Cerebellar cortex (tissue), 1 donor: Measurements from ENCODE around the gene RFPL3.
"Not testable (repeated sequence)": the region's sequence is repeated elsewhere in the genome, so short reads cannot be mapped to it uniquely, and the experiment has no call there.

Source experiments
- DNase-seq: peaks from one replicate; pipeline ENCODE4 v3.0.0-alpha.2; 2015; ENCODE audit warnings: low spot score

Gene RFPL3

DNA sequence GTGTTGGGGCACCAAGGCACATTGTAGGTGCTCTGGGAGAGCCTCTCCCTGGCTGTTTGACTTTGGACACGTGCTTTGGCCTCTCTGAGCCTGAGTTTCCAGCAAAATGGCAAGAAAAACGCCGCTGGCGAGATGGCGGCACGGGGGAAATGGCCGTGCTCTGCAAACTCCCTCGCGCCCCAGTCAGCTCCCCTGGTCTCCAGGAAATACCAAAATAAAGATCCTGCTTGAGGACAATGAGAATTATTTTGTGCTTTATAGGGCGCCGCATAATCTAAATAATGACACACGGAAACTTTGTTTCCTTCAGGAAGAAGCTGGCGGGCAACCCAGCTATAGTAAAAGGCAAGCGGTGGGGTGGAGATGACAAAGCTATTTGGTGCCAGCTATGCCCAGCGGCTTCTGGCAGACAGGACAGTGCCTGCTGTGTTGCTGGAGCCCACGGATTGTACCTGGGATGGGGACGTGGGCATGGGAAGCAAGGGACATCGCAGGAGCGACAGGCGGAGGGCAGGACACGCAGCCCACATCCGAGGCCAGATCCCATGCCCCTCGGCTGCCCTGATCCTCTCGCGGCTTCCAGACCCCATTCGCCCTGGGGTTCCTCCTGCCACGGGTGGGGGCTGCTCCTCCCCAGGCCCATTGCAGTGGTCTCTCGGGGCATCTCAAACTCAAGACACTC lies 26.3 kb upstream of the RFPL3 start:
- DNase-seq: no peak

DNA sequence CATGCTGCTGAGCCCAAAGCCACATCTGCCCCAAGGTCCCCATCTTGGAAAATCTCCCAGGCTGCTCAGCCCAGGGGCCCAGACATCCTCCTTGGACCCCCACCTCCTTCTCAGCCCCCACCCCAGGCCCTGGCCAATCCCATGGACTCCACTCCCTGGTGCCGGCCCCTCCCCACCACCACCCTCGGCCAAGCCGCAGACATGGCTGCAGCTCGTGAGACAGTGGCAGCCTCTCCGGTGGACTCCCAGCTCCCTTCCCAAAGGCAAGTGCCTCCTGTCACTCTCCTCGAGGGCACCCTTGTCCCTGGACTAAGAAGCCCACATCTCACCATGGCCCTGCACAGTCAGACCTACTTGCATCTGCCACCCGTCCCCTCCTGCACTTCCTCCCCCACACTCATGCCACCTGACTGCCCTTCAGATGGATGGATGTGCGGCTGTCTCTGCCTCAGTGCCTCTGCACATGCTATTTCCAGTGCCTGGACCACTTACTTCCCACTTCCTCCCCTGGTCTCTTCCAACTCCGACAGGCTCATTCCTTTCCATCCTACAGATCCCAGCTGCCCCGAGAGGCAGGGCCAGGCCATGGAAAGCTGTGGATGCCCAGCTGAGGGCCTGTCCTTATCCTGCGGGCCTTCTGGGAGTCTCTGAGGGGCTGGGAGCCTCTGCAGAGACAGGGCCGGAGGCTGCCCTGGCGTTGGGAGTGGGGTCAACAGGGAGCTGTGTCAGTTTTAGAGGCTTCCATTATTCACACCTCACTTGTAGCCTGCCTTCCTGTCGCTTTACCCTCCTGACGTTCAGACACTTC lies 25.5 kb upstream of the RFPL3 start:
- no peak for DNase-seq

DNA sequence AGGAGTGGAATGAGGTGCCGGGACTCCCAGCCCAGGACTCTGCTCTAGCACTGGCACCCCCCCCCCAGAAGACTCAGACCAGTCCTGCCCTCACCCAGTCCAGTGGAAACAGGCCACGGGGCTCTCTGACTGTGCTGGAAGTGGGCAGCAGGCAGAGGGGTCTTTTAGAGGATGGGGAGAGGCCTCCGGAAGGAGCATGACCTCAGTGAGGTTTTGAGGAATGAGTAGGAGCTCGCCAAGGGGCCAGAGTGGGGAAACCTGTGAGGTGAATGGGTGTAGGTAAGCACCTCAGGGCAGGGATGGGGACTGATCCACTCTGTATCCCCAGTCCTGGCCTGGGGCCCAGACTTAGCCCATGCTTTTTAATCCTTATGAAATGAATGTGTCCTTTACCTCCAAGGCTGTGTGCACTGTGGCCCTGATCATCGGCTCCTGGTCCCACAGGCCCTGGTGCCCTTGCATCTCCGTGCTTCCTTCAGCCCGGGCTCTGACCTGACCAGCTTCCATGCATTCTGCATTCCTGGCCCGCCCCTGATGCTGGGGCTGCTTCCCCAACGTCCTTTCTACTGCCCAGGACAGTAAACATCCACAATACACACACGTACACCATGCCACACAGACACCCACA lies 24.4 kb upstream of the RFPL3 start:
- no peak for DNase-seq

DNA sequence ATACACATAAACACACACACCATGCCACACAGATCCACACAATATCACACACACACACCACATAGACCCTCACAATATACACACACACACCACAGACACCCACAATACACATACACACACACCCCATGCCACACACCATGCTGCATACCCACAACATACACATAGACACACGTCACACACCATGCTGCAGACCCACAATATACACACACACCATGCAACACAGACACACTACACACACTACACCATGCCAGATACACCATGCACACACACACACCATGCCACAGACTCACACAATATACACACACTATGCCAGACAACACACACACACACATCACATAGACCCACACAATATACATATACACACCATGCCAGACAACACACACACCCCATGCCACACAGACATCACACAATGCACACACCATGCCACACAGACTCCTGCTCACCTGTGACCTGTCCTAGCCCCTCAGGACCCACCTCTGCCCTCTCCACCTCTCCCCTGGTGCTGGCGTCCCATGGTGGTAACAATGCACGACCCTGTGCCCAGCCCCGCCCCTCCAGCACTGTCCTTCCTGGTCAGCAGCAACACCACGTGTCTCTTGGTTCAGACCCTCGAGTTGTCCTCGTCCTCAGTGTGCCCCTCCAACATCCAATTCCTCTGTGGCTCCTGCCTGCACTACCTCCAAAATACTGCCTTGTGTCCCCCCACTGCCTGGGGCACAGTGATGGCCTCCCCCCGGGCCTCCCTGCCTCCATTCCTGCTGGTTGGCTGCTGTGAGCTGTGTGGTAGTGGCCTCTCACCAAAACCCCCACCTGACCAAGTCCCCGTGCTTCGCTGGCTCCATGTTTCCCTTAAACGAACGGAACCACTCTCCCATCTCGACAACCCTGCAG lies 23.7 kb upstream of the RFPL3 start:
- no peak for DNase-seq

DNA sequence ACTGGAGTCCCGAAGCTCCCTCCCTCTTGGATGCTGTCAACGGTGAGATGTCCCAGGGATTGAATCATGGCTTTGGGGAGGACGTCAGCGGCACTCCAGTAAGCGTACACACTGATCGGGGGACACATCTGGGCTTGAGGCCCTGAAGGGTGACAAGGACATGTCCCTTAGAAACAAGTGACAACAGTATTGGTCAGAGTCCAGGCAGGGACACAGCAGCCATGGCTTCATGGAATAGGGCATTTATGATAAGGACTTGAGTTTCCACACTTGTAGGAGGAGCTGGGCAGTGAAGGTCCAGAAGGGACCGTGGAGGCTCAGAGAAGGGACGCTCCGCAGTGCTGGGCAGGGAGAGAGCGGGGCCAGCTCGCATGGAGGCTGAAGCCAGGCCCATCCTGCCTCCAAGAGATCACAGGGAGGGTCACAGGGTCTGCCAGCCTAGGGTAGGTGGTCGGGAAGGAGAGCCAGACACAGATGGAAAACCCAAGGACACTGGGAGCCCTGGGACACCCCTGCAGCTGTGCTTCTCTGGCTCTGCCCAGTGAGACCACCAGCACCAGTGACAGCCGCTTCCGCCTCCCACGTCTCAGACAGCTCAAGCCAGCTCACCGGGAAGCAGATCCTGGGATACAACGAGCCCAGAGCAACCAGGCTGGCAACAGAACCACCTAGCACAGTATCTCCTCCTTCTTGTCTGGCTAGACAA lies 22.9 kb upstream of the RFPL3 start:
- no peak for DNase-seq

DNA sequence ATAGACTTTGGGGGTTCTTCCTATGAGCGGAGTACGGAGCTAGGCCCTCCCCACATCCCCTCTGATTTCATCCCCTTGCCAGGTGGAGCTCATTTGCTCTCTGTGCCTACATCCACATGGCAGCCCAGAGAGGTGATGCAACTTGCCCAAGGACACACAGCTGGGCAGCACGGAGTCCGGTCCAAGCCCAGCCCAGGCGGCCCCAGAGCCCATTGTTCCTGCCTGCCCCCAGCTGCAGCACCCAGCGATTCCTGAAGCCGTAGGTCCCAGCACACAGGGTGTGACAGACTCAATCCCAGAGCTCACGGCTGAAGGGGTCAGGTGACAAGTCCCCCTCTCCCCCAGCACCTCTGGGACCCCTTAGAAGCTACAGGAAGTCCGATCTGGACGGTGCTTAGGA lies 22.2 kb upstream of the RFPL3 start:
- DNase-seq: no peak

DNA sequence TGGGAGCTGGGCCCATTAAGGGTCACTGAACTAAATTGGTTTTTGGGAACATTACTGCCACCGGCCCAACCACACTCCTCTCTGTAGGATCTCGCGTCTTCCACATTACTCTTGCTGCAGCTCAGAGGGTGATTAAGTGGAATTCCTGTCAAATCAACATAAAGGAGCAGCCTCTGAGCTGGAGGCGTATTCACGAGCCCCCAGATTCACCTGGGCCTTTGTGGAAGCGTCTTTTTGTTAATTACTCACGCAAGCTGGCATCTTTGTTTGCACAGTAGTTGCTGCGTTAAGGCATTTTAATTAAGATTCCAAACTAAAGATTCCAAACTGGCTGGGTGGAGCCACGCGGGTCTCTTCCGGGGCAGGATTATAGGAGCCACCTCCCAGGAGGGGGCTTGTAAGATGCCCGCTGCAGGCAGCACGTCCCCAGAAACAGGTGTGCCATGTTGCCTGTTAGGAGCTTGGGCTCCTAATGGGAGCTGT lies 21.5 kb upstream of the RFPL3 start:
- no peak for DNase-seq

DNA sequence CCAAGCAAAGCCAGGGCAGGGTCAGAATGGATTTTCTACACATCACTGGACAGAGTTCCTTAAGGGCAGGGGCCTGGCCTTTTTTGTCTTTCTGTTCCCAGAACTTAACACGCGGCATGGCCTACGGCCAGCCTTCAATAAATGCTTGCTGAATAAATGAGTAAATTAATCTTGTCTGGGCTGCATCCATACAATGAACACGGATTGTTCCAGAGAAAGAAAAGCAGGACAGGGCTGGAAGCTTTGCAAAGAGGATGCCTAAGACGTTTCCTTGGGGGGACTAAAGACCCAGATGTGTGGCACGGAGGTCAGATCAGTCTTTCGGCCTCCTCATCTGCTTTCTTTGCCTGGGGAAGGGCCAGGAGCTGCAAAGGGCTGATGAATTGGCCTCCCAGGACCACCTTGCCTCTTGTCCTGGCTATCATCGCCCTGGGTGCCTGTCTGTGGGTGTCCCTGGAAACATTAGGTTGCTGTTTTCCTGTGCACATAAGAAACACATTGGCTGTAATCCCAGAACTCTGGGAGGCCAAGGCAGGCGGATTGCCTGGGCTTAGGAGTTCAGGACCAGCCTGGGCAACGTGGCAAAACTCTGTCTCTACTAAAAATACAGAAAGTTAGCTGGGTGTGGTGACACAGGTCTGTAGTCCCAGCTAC lies 20.8 kb upstream of the RFPL3 start:
- no peak for DNase-seq

DNA sequence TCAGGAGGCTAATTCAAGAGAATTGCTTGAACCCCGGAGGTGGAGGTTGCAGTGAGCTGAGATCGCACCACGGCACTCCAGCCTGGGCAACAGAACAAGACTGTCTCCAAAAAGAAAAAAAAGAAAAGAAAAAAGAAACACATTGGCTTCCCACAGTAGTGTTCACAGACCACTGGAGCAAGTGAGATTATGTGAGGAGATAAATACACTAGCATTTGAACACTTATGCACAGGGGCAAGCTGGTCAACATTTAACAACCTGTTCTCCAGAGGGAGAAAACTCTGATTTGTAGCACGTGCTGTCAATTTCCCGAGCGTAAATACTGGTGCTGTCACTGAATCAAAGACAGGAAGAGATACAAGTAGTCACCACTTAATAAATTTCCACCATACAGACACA lies 20.2 kb upstream of the RFPL3 start:
- DNase-seq: not testable (repeated sequence)

DNA sequence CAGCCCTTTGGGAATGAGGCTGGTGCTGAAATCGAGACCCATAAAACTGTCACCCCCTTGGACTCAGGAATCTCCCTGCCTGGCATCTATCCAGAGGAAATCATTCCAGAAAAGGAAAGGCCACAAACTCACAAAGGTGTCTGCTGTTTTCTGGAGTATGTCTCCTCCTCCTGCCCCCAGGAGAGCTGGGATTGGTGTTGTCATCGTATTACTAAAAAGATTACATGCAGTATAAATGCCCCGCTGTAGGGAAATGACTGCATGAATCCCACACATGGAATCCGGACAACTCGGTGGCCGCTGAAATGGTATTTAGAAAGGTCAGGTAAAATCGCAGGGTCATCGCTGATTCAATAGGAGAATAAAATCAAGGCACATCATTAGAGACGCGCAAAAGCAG lies 18.9 kb upstream of the RFPL3 start:
- DNase-seq: no peak

DNA sequence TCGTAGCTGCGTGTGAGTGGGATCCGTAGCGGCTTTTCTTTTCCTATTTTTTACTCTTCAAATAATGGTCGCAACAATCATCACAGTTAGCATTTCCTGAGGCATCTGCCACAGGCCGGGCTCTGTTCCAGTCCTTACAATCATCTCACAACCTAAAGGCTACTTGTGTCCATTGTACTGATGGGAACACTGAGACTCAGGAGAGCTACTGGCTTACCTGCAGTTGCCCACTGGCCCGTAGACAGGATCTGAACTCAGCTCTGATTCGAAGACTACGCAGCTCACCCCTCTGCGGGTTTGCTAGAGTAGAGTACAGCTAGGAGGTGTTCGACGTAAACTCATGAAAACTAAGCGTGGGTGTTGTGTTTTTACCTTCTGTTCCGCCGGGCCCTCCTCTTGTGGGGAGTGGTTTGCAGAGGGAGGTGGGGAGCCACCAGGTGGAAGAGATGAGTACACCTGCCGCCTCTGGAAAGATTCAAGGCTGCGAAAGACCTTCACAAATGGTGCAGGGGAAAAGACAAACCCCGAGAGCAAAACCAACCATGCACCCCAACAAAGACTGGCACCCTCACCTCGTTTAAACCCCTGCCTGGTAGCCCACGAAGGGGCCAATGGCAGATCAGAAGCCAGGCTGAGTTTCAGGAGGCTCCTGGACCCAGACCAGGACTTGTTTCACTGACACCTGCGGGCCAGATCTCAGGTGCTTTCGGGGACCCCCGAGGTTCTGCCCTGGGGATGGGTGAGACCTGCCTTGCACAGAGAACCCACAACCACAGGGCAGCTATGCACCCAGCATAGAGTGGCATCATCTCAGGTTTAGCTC lies 18.3 kb upstream of the RFPL3 start:
- DNase-seq: no peak

DNA sequence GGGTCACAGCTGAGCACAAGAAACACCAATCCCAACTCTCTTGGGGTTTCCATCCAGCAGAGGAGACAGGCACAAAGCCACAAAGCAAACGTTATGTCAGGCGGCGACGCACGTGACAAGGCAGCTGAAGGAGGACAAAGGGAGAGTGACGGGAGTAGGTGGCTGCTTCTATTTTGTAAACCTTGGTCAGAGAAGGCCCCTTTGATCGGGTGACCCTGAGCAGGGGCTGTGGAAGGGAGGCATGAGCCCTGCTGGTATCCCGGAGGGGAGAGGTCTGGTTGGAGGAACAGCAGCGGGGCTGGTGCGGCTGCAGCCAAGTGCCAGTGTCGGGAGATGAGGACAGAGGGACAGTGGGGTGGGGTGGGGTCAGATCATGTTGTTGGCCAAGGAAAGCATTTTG lies 17.3 kb upstream of the RFPL3 start:
- DNase-seq: no peak

DNA sequence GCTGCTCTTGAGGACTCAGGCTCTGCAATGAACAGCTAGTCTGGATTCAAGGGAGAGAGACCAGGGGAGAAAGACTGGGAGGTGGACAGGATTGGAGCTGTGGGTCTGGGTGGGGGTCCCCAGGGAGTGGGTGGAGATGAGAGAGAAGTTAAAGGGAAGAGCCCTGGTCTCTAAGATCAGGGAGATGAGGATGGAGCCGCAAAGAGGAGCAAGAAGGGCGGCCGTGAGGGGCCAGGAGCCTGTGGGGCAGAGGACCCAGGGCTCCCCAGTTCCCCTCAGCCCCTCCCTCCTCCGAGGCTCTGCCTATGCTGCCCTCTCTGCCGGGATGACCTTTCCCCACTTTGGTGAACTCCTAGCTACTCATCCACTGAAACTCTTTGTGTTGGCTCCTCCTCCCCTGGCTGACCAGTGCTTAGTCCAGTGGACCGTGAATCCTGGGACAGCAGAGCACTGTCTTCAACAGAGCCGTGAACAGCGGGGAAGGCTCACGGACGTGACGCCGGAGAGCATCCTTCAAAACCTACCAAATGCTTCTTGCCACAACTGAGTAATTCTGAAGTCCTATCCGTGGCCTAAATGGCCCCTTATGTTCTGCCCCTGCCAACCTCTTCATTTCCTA lies 16.4 kb upstream of the RFPL3 start:
- DNase-seq: no peak

DNA sequence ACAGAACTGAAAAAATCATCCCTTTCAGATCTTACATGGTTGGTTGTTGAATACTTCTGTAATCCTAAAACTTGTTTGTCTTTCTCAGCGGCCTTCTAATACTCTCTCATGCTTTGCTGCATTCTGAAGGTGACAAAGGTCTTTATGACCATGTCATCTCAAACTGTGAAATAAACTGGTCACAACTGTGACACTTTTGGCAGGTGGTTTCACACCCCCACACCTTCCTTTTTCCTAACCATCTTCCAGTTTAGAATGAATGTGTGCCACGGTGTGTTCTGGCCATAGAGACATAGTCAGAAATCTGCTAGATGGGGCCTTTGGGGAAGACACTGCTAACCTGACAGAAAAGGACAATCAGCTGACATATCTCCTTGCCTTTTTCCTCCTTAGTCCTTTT lies 14.7 kb upstream of the RFPL3 start:
- no peak for DNase-seq

DNA sequence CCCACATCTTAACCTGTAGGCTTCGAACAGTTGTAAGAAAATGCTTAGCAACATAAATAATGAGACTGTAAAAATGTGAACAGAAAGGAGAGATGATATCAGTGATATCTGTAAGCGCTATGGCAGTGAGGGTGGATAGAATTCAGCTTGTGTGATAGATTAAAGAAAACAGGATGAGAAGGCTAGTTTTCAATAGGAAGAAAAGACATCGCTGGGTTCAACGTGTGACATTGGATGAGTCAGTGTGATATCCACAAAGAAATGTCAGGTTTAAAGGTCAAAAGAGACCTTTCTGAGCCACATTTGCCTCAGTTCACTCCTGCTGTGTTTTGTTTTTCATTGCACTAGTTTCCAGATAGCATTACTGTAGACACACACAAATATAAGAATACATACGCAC lies 13.7 kb upstream of the RFPL3 start:
- DNase-seq: no peak

DNA sequence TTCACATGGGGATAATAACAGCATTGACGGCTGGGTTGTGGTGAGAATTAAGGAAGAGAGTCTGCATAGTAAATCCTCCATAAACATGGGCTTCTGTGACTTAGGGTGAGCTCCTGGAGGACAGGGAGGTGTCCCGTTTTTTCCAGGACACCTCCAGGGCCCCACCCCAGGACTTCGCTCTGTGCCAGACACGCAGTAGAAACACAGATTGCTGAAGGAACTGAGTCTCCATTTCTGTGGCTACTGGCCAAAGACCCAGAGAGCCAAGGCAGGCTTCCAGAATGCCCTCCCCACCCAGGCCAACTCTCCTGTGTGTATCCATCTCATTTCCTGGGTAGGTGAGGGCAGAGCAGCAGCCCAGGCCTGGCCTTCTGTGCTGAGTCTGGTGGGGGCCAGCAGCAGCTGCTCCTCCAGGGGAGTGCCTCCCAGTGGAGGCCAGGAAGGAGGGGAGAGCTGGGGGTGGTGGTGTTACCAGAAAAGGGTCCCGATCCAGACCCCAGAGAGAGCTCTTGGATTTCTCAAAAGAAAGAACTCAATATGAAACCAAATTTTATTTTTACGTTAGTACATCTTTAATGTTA lies 9.5 kb upstream of the RFPL3 start:
- no peak for DNase-seq

DNA sequence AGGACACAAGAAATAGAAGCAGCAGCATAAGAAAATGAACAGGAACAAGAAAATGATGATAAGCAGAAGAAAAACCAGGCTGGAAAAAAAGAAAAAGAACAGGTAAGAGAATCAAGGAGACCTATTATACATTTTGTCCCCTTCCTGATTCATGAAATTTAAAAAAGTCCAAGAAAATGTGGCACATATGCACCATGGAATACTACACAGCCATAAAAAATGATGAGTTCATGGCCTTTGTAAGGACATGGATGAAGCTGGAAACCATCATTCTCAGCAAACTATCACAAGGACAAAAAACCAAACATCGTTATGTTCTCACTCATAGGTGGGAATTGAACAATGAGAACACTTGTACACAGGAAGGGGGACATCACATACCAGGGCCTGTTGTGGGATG lies 5.8 kb upstream of the RFPL3 start:
- DNase-seq: not testable (repeated sequence)

DNA sequence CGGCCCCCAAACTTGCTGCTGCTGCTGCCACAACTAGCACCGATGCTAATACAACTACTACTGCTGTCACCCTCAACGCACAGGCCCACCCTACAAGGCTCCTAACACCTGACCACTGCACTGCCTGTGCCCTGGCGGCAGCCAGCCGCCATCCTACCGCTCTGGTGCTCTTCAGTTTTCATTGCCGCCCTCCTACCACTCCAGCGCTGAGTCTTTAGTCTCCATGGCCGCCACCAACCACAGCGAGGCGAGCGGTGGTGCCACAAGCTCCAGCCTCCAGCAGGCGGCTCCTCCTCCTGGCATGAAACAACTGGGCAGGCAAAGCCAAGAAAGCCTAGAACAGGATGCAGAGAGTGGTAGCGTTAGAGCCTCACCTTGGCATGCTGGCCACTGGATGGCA lies 5.0 kb upstream of the RFPL3 start:
- DNase-seq: no peak

DNA sequence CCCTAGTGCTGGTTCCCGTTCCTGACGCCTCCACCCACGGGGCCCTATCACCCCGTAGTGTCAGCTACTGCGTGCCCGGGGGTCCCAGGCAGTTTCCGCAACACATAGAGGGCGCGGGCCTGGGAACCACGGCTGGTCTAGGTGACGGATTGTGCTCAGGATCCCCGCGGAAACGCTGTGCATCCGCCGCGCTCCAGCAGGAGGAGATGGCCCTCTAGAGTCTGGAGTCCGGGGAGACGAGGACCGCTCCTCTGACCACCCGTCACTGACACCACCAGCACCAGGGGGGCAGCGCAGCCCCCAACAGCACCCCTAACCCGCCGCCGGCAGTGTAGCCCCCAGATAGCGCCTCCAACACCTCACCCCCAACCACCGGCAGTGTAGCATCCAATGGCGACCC lies 4.4 kb upstream of the RFPL3 start:
- DNase-seq: no peak
